GM19463 (cell line): ENCODE results near the gene BRI3BP.
"Not testable (repeated sequence)": the region's sequence is repeated elsewhere in the genome, so short reads cannot be mapped to it uniquely, and the experiment has no call there.

Source experiments
- ATAC-seq: cut with Tn5 transposase; IDR thresholded peaks from one replicate; pipeline ENCODE4 v1.9.1; 2021; ENCODE audit warnings: mild to moderate bottlenecking, moderate library complexity; ENCODE audit not compliant: unreplicated experiment

Gene BRI3BP

GRCh38 chr12:124971603-124972002, 21.8 kb upstream of the BRI3BP start:
- ATAC-seq = no peak

- no peak for ATAC-seq
These were observed 21.2 kb upstream of the BRI3BP start for GRCh38 chr12:124972211-124972610.

- no peak for ATAC-seq
These were observed 18.2 kb upstream of the BRI3BP start for GRCh38 chr12:124975276-124975675.

- no peak for ATAC-seq
These were observed 16.4 kb upstream of the BRI3BP start for GRCh38 chr12:124976999-124977398.

- no peak for ATAC-seq
These were observed 13.9 kb upstream of the BRI3BP start for GRCh38 chr12:124979568-124979967.

GRCh38 chr12:124980098-124980892, 13.2 kb upstream of the BRI3BP start:
- no peak for ATAC-seq

- not testable (repeated sequence) for ATAC-seq
These were observed 6.6 kb upstream of the BRI3BP start for GRCh38 chr12:124986876-124987275.

GRCh38 chr12:124992874-124993625, 395 bp upstream of the BRI3BP start:
- ATAC-seq = peak; percentile 26

GRCh38 chr12:124994437-124994975, 1.1 kb downstream of the BRI3BP start:
- peak; percentile 26 for ATAC-seq

GRCh38 chr12:124995200-124995961, 1.9 kb downstream of the BRI3BP start:
- ATAC-seq = no peak

- ATAC-seq = no peak
These were observed 5.3 kb downstream of the BRI3BP start for GRCh38 chr12:124998705-124999104.

GRCh38 chr12:125001636-125002035, 8.2 kb downstream of the BRI3BP start:
- ATAC-seq = no peak

- ATAC-seq = no peak
These were observed 9.6 kb downstream of the BRI3BP start for GRCh38 chr12:125003021-125003420.

- no peak for ATAC-seq
These were observed 11.2 kb downstream of the BRI3BP start for GRCh38 chr12:125004621-125005020.

GRCh38 chr12:125005652-125006051, 12.2 kb downstream of the BRI3BP start:
- no peak for ATAC-seq

GRCh38 chr12:125006365-125006764, 12.9 kb downstream of the BRI3BP start:
- no peak for ATAC-seq

- ATAC-seq = no peak
These were observed 20.5 kb downstream of the BRI3BP start for GRCh38 chr12:125013816-125014442.

GRCh38 chr12:125014526-125014925, 21.1 kb downstream of the BRI3BP start:
- ATAC-seq = no peak

GRCh38 chr12:125015680-125016310, 22.4 kb downstream of the BRI3BP start:
- no peak for ATAC-seq

- no peak for ATAC-seq
These were observed 24.4 kb downstream of the BRI3BP start for GRCh38 chr12:125017801-125018200.
